HG02885 (cell line): ENCODE measurements around the gene FAM216B.
"Not testable (repeated sequence)": the region's sequence is repeated elsewhere in the genome, so short reads cannot be mapped to it uniquely, and the experiment has no call there.

Source experiments
- ATAC-seq: cut with Tn5 transposase; IDR thresholded peaks from one replicate; pipeline ENCODE4 v1.9.1; 2021; ENCODE audit warnings: mild to moderate bottlenecking; ENCODE audit not compliant: unreplicated experiment, poor library complexity

Gene FAM216B

GRCh38 chr13:42777467-42777866, 3.9 kb upstream of the FAM216B start:
- no peak for ATAC-seq

- no peak for ATAC-seq
Measured at GRCh38 chr13:42780044-42780443, 1.3 kb upstream of the FAM216B start.

GRCh38 chr13:42786715-42787114, 5.3 kb downstream of the FAM216B start:
- no peak for ATAC-seq

- ATAC-seq = no peak
Measured at GRCh38 chr13:42788601-42789000, 7.2 kb downstream of the FAM216B start.

GRCh38 chr13:42792154-42792553, 10.8 kb downstream of the FAM216B start:
- no peak for ATAC-seq

GRCh38 chr13:42794577-42795275, 13.3 kb downstream of the FAM216B start:
- ATAC-seq = no peak

GRCh38 chr13:42795666-42796065, 14.3 kb downstream of the FAM216B start:
- ATAC-seq = no peak

- no peak for ATAC-seq
Measured at GRCh38 chr13:42796747-42797356, 15.5 kb downstream of the FAM216B start.

GRCh38 chr13:42798118-42798517, 16.7 kb downstream of the FAM216B start:
- ATAC-seq = no peak

GRCh38 chr13:42800109-42800643, 18.8 kb downstream of the FAM216B start:
- no peak for ATAC-seq

- peak; percentile 21 for ATAC-seq
Measured at GRCh38 chr13:42803563-42804204, 22.3 kb downstream of the FAM216B start.

- peak; percentile 78 for ATAC-seq
Measured at GRCh38 chr13:42804244-42804874, 23.0 kb downstream of the FAM216B start.

- ATAC-seq = no peak
Measured at GRCh38 chr13:42807241-42807640, 25.9 kb downstream of the FAM216B start.

- ATAC-seq = no peak
Measured at GRCh38 chr13:42807866-42808265, 26.5 kb downstream of the FAM216B start.

- ATAC-seq = no peak
Measured at GRCh38 chr13:42808341-42808940, 27.1 kb downstream of the FAM216B start.

GRCh38 chr13:42812316-42812715, 30.9 kb downstream of the FAM216B start:
- ATAC-seq = no peak

GRCh38 chr13:42814868-42815267, 33.5 kb downstream of the FAM216B start:
- ATAC-seq = no peak

- no peak for ATAC-seq
Measured at GRCh38 chr13:42815681-42816080, 34.3 kb downstream of the FAM216B start.

GRCh38 chr13:42816538-42816937, 35.2 kb downstream of the FAM216B start:
- ATAC-seq = no peak

GRCh38 chr13:42819687-42820086, 38.3 kb downstream of the FAM216B start:
- ATAC-seq = not testable (repeated sequence)
